GM12878 (cell line): ENCODE measurements around the gene RREB1. TPM values are rescaled to one million over a fixed set of nuclear protein-coding genes. Genes with fewer than 3 reads are reported as not detected.
A peak's percentile ranks its signal among the peaks of the same experiment; 100 is the strongest.

Source experiments
- ATAC-seq: fragments of 200-7000 bp; cut with Tn5 transposase; 3 replicates; pipeline ENCODE4 v1.9.1; 2020; ENCODE audit warnings: mild to moderate bottlenecking, moderate library complexity
- BruUV-seq: library from RNA; stranded (reverse); fragments of 400-500 nt; replicated peaks from 2 replicates; lab custom pipeline; 2021; lab: Mats Ljungman, UMichigan
- CTCF ChIA-PET: fragments of 300-600 bp; sonication (Branson Sonifier 250); formaldehyde crosslinking; extraction: SDS; loops from one replicate; lab custom pipeline; 2021; ENCODE audit warnings: inconsistent platforms; lab: Yijun Ruan, JAX
- POLR2A ChIA-PET: fragments of 350-600 bp; formaldehyde crosslinking; extraction: SDS; loops from one replicate; lab custom pipeline; 2021; ENCODE audit warnings: inconsistent platforms; lab: Charles Lee
- RAD21 ChIA-PET: fragments of 300-600 bp; sonication (Branson Sonifier 250); formaldehyde crosslinking; loops from one replicate; lab custom pipeline; 2023; ENCODE audit warnings: antibody characterized with exemption; ENCODE audit not compliant: unreplicated experiment; lab: Charles Lee
- SMC1A ChIA-PET: fragments of 300-600 bp; sonication (Branson Sonifier 250); formaldehyde crosslinking; loops from one replicate; lab custom pipeline; 2023; ENCODE audit not compliant: unreplicated experiment, uncharacterized antibody; lab: Charles Lee
- DNase-seq: peaks from one replicate; pipeline ENCODE4 v3.0.0-alpha.2; 2011; ENCODE audit warnings: low read depth, low spot score
- FAIRE-seq: peaks from 3 replicates; lab custom pipeline; 2011; peaks lifted over from hg19 to GRCh38; lab: Jason Lieb, UNC
- H2AFZ ChIP-seq: 2 replicates; pipeline ENCODE4 v1.6.0; 2011; ENCODE audit warnings: low read depth, low read length, control low read depth; ENCODE audit not compliant: control insufficient read depth
- H3K27ac ChIP-seq: 2 replicates; pipeline ENCODE4 v1.5.1; 2011; ENCODE audit warnings: control low read depth; ENCODE audit not compliant: control insufficient read depth, insufficient read depth
- H3K27me3 ChIP-seq, 2 experiments: replicated peaks in 1 of 2; 2 replicates each; pipeline versions ENCODE4 v1.6.0 to v1.6.1; 2011; ENCODE audit warnings: low read length in 1 of 2; ENCODE audit not compliant: control insufficient read depth in 2 of 2, insufficient read depth in 2 of 2
- H3K36me3 ChIP-seq, 2 experiments: 2 replicates each; pipeline ENCODE4 v1.5.1; 2011; ENCODE audit warnings: low read length in 1 of 2; ENCODE audit not compliant: control insufficient read depth in 2 of 2, insufficient read depth in 2 of 2
- H3K4me1 ChIP-seq: 2 replicates; pipeline ENCODE4 v1.6.1; 2011; ENCODE audit warnings: mild to moderate bottlenecking, low read length, moderate library complexity, mixed read lengths; ENCODE audit not compliant: control insufficient read depth, insufficient read depth
- H3K4me2 ChIP-seq: 2 replicates; pipeline ENCODE4 v1.6.0; 2011; ENCODE audit warnings: control low read depth; ENCODE audit not compliant: control insufficient read depth, insufficient read depth
- H3K4me3 ChIP-seq: fragments of 200-600 bp; sonication (generic); 2 replicates; pipeline ENCODE4 v1.5.1; 2016
- H3K79me2 ChIP-seq: 2 replicates; pipeline ENCODE4 v1.6.0; 2011; ENCODE audit warnings: low read length; ENCODE audit not compliant: control insufficient read depth, insufficient read depth
- H3K9ac ChIP-seq: 2 replicates; pipeline ENCODE4 v1.8.0; 2011; ENCODE audit warnings: low read length, control low read depth, mixed read lengths; ENCODE audit not compliant: control insufficient read depth, insufficient read depth
- H3K9me3 ChIP-seq: replicated peaks from 3 replicates; pipeline ENCODE4 v1.5.1; 2011; ENCODE audit warnings: mild to moderate bottlenecking, low read length; ENCODE audit not compliant: control insufficient read depth, insufficient read depth
- H4K20me1 ChIP-seq: 2 replicates; pipeline ENCODE4 v1.6.0; 2011; ENCODE audit not compliant: control insufficient read depth, insufficient read depth
- EP300 ChIP-seq, 2 experiments: fragments of 150-350 bp in 1 of 2; IDR thresholded peaks; 2 replicates each; pipeline ENCODE4 v1.6.1; 2011 to 2012; ENCODE audit warnings: low read depth in 2 of 2, low read length in 2 of 2, borderline replicate concordance in 1 of 2, improper control_type of control experiment in 1 of 2, inconsistent platforms in 1 of 2; ENCODE audit not compliant: control insufficient read depth in 1 of 2
- FOS ChIP-seq: IDR thresholded peaks from 3 replicates; pipeline ENCODE4 v1.6.1; 2011; ENCODE audit warnings: borderline replicate concordance; ENCODE audit not compliant: insufficient read length; ENCODE audit errors: extremely low read depth
- IKZF1 ChIP-seq: fragments of 450-650 bp; conservative IDR thresholded peaks from 2 replicates; pipeline ENCODE4 v1.6.1; 2017; ENCODE audit warnings: antibody characterized with exemption, mild to moderate bottlenecking
- IKZF2 ChIP-seq, 2 experiments: fragments of 450-650 bp; IDR thresholded peaks; 2 replicates each; pipeline ENCODE4 v1.6.1; 2017; ENCODE audit warnings: mild to moderate bottlenecking in 2 of 2, moderate library complexity in 2 of 2
- JUNB ChIP-seq: IDR thresholded peaks from 2 replicates; pipeline ENCODE4 v1.6.1; 2016; ENCODE audit warnings: antibody characterized with exemption, mild to moderate bottlenecking
- MTA2 ChIP-seq: fragments of 450-650 bp; IDR thresholded peaks from 2 replicates; pipeline ENCODE4 v1.6.1; 2016; ENCODE audit warnings: low read depth, mild to moderate bottlenecking, moderate library complexity
- NBN ChIP-seq: fragments of 450-650 bp; IDR thresholded peaks from 2 replicates; pipeline ENCODE4 v1.6.1; 2016
- PAX5 ChIP-seq: IDR thresholded peaks from 2 replicates; pipeline ENCODE4 v1.6.1; 2011; ENCODE audit warnings: low read depth, low read length, borderline replicate concordance
- PAX8 ChIP-seq: fragments of 450-650 bp; IDR thresholded peaks from 2 replicates; pipeline ENCODE4 v1.6.1; 2017; ENCODE audit warnings: mild to moderate bottlenecking, moderate library complexity
- POLR2AphosphoS5 ChIP-seq: IDR thresholded peaks from 2 replicates; pipeline ENCODE4 v1.6.1; 2011; ENCODE audit warnings: mild to moderate bottlenecking, low read length, inconsistent platforms
- SMC3 ChIP-seq: IDR thresholded peaks from 2 replicates; pipeline ENCODE4 v1.6.1; 2011; ENCODE audit warnings: low read length, improper control_type of control experiment, borderline replicate concordance
- SPI1 ChIP-seq: IDR thresholded peaks from 2 replicates; pipeline ENCODE4 v1.6.1; 2011; ENCODE audit warnings: low read depth, mild to moderate bottlenecking, low read length, moderate library complexity, borderline replicate concordance; ENCODE audit not compliant: insufficient read depth
- TCF12 ChIP-seq: IDR thresholded peaks from 2 replicates; pipeline ENCODE4 v1.6.1; 2011; ENCODE audit warnings: low read depth, mild to moderate bottlenecking, low read length
- TCF3 ChIP-seq: IDR thresholded peaks from 2 replicates; pipeline ENCODE4 v1.6.1; 2012; ENCODE audit warnings: low read depth, mild to moderate bottlenecking, low read length, borderline replicate concordance; ENCODE audit not compliant: insufficient read depth
- ZBTB11 ChIP-seq: fragments of 450-650 bp; formaldehyde crosslinking; IDR thresholded peaks from 2 replicates; pipeline ENCODE4 v1.5.0; 2022; ENCODE audit warnings: mild to moderate bottlenecking, missing genetic modification characterization
- WGBS: methylation state at CpG from one replicate; pipeline ENCODE4 v1.1.6; 2016; ENCODE audit warnings: low lambda C conversion rate; ENCODE audit not compliant: insufficient replicate concordance, insufficient coverage; ENCODE audit errors: missing lambda C conversion rate; 5-methylcytosine and 5-hydroxymethylcytosine counted together
- in situ Hi-C: fragments of 300-500 bp; cut with MboI; formaldehyde crosslinking; loops from 9 replicates; pipeline ENCODE4 v1.14.3; 2018; ENCODE audit warnings: mixed read lengths
- intact Hi-C: fragments of 100-400 bp; cut with micrococcal nuclease; formaldehyde crosslinking; loops from one replicate; pipeline ENCODE4 v1.14.2; 2022; ENCODE audit not compliant: unreplicated experiment
- polyA plus RNA-seq, 11 experiments: library from polyadenylated mRNA; depleted of rRNA in 4 of 11; unstranded in 6 of 11; stranded (reverse) in 5 of 11; fragments of >200 nt; fragmentation: Nextera tagmentation in 4 of 11; fragmentation: Illumina TruSeq in 1 of 11; extraction: Ambion mirVana in 4 of 11; extraction: Trizol in 1 of 11; gene quantifications; 1 replicate in 1 of 11; 2 replicates in 10 of 11; pipeline versions ENCODE4 v1.2.1 to v1.2.3, GENCODE V29; 2011 to 2016; ENCODE audit warnings: inconsistent platforms in 2 of 11, missing spikeins in 2 of 11, low read depth in 1 of 11
- total RNA-seq, 4 experiments: library from RNA; depleted of rRNA in 3 of 4; stranded (reverse); fragments of >200 nt in 3 of 4; fragmentation: Illumina TruSeq in 1 of 4; extraction: Trizol in 1 of 4; gene quantifications; 2 replicates each; pipeline versions ENCODE4 v1.2.1 to v1.2.3, GENCODE V29; 2013 to 2021

RREB1 gene
- total and polyA plus RNA-seq, 10 of the 15 experiments (the other 5 are each of a cell fraction or from before 2014, with no cell fraction given) = 1.9 to 30.3 (median 8.6) TPM

DNA sequence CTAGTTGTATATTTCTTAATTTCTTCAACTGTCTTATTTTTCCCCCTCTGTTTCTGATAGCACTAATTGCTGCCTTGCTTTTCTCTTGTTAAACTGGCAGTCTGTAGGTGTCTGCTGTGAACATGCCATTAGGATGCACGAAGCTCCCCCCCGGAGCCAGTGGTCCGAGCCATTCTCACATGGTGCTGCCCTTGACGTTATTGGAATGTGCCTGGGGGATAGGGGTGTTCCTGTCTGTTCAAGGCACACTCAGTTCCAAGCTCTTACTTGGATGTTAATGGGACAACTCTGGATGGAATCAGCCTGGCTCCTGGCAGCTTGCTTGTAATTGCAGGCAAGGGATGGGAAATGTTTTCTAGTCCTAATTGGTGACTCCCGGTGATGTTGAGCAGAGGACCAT, 68.4 kb downstream of the RREB1 start:
- H3K4me2 ChIP-seq = no peak overlapping the region
- H3K27me3 ChIP-seq = no peaks in the 10 kb centered on the region
- peaks cover 46% of the 10 kb centered on the region for H3K79me2 ChIP-seq
- H3K9ac ChIP-seq = no peak overlapping the region
- BruUV-seq = no TSS peak
- RAD21 ChIA-PET = no interaction called here
- no peak overlapping the region for H2AFZ ChIP-seq
- no peak overlapping the region for H3K4me3 ChIP-seq
- H3K9me3 ChIP-seq = no peaks in the 10 kb centered on the region
- CTCF ChIA-PET = interaction anchor here (1.7 kb wide), 1 partner anchor 8 kb away, joined by 5 read pairs; no protein-coding TSS in a partner anchor
- POLR2A ChIA-PET = interaction anchor here (0.9 kb wide), 1 partner anchor 23 kb away, joined by 3 read pairs; no protein-coding TSS in a partner anchor
- in situ Hi-C loops (no loop called here), intact Hi-C loops (no loop called here)
- ATAC-seq (no peak), FAIRE-seq (no peak), DNase-seq (no peak)
- no peak overlapping the region for H3K27ac ChIP-seq
- TF ChIP-seq TCF3 = no peak
- no peak for TF ChIP-seq PAX8
- peaks cover 10 to 30% of the 10 kb centered on the region in 2 experiments for H3K36me3 ChIP-seq
- no peaks in the 10 kb centered on the region for H3K4me1 ChIP-seq
- SMC1A ChIA-PET = interaction anchor here (0.9 to 1.0 kb wide), 3 partner anchors 12 to 499 kb away, joined by 3 read pairs; no protein-coding TSS in a partner anchor
- WGBS = 100% methylated on average over 5 of the region's 5 CpGs
- H4K20me1 ChIP-seq = no peaks in the 10 kb centered on the region

GRCh38 chr6:7178280-7178679, 70.5 kb downstream of the RREB1 start:
- no peak for FAIRE-seq
- in situ Hi-C loops (no loop called here), intact Hi-C loops (no loop called here)
- TF ChIP-seq JUNB = no peak
- TF ChIP-seq SMC3 = no peak
- TF ChIP-seq IKZF2 (IDR thresholded peaks at IDR 0.05) = peak; percentile 31 to 34; a peak in 2 of 4 replicates
- TF ChIP-seq ZBTB11 (CRISPR knock-in tag) = no peak
- no peak for TF ChIP-seq POLR2AphosphoS5
- TF ChIP-seq TCF12 = no peak
- peak; percentile 21; the same call in 1 of the 2 replicates for TF ChIP-seq MTA2
- TF ChIP-seq NBN = no peak
- TF ChIP-seq SPI1 = no peak
- no peak for TF ChIP-seq EP300 (IDR thresholded peaks at IDR 0.05; ENCODE audit: borderline replicate concordance in 1 of 2, control insufficient read depth in 1 of 2, low read depth in 2 of 2, low read length in 2 of 2)
- TF ChIP-seq IKZF1 = peak; percentile 31; the same call in 1 of the 2 replicates
- no peak for TF ChIP-seq FOS
- TF ChIP-seq PAX5 = peak; percentile 27; the same call in 1 of the 2 replicates
- peaks cover 29% of the 10 kb centered on the region for H3K79me2 ChIP-seq
- no TSS peak for BruUV-seq
- no peaks in the 10 kb centered on the region for H3K9me3 ChIP-seq
- H3K9ac ChIP-seq = no peak overlapping the region
- no peaks in the 10 kb centered on the region for H3K4me1 ChIP-seq
- DNase-seq = no peak
- H4K20me1 ChIP-seq = no peaks in the 10 kb centered on the region; the same call in 1 of the 2 replicates
- no peak overlapping the region for H2AFZ ChIP-seq
- 0 out of 2 replicates have a peak overlapping the region, but pooled peaks have one; percentile 27 for H3K27ac ChIP-seq
- peak; percentile 82 for ATAC-seq
- ChIA-PET POLR2A (no interaction called here), RAD21 (interaction anchor here (1.0 to 1.4 kb wide), 2 partner anchors 22 to 59 kb away, joined by 3 to 4 read pairs; no protein-coding TSS in a partner anchor), CTCF (no interaction called here), SMC1A (interaction anchor here (0.6 to 1.9 kb wide), 6 partner anchors 21 to 72 kb away, joined by 3 to 7 read pairs (median 3); no protein-coding TSS in a partner anchor)
- H3K4me2 ChIP-seq = no peak overlapping the region
- H3K4me3 ChIP-seq = no peak overlapping the region
- peaks cover 20 to 46% of the 10 kb centered on the region in 2 experiments for H3K36me3 ChIP-seq
- H3K27me3 ChIP-seq = no peaks in the 10 kb centered on the region
- WGBS = 26% methylated on average over 4 of the region's 4 CpGs
